SHP77 treated with DMSO at 0.1 percent for 48 hours (cell line): ENCODE results near the gene HERC4.
"Not testable (repeated sequence)": the region's sequence is repeated elsewhere in the genome, so short reads cannot be mapped to it uniquely, and the experiment has no call there.

Experiments
- DNase-seq: peaks from one replicate; lab custom pipeline; 2025; lab: John Stamatoyannopoulos, UW

The HERC4 gene

DNA sequence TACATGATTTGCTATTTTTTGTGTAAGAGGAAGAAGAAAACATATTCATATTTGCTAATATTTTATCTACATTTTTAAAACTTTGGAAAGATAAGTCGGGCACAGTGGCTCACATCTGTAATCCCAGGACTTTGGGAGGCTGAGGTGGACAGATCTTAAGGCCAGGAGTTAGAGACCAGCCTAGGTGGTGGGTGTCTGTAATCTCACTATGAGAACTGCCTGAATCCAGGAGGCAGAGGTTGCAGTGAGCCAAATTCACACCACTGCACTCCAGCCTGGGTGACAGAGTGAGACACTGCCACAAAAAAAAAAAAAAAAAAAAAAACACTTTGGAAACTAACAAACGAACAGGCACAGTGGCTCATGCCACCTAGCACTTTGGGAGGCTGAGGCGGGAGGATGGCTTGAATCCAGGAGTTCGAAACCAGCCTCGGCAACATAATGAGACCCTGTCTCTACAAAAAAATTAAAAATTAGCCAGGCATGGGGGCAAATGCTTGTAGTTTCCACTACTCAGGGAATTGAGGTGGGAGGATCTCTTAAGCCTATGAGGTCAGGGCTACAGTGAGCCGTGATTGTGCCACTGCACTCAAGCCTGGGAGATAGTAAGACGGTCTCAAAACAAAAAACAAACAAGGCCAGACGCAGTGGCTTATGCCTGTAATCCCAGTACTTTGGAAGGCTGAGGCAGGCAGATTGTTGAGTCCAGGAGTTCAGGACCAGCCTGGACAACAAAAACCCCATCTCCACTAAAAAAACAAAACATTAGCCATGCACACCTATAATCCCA is 25.6 kb downstream of the HERC4 start:
- DNase-seq = no peak

DNA sequence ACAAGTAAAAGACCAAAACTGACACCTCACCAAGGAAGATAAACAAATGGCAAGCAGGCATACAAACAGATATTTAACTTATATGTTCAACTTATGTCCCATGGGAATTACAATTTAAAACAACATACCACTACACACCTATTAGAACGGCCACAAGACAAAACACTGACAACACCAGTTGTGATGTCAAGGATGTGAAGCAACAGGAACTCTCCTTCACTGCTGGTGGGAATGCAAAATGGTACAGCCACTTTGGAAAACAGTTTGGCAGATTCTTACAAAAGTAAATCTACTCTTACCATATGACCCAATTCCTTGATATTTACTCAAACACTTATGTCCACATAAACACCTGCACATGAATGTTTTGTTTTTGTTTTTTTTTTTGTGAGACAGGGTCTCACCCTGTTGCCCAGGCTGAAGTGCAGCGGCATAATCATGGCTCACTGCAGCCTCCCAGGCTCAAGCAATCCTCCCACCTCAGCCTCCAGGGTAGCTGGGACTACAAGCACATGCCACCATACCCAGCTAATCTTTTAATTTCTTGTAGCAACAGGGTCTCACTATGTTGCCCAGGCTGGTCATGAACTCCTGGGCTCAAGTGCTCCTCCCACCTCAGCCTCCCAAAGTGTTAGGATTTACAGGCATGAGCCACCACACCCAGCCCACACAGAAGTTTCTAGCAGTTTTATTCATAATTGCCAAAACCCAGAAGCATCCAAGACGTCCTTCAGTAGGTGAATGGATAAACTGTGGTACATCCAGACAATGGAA is 27.3 kb downstream of the HERC4 start:
- DNase-seq = no peak

DNA sequence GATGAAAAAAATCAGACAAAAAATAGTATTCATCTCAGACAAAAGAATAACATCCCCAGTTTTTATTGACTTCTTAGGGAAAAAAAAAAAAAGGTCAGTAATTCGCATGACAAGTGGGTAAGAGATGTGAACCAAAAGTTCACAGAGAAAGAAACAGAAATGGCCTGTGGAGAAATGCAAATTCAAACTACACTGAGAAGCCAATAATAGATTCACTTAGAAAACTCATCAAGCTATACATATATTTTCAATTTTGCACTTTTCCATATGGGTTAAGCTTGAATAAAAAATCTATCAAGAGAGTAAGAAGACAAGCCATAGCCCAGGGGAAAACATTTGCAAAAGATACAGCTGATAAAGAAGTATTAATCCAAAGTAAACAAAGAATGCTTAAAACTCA is 28.0 kb downstream of the HERC4 start:
- DNase-seq = no peak

DNA sequence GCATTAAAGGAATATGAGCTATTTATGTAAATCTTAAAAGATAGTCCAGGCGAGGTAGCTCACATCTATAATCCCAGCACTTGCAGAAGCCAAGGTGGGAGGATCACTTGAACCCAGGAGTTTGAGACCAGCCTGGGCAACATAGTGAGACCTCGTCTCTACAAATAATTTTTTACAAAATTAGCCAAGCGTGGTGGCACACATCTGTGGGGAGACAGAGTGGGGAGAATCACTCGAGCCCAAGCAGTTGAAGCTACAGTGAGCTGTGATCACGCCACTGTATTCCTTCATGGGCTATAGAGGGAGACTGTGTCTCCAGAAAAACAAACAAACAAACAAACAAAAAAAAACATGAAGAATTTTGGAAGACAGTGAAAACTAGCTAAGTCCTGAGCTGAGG is 28.4 kb downstream of the HERC4 start:
- DNase-seq = no peak

DNA sequence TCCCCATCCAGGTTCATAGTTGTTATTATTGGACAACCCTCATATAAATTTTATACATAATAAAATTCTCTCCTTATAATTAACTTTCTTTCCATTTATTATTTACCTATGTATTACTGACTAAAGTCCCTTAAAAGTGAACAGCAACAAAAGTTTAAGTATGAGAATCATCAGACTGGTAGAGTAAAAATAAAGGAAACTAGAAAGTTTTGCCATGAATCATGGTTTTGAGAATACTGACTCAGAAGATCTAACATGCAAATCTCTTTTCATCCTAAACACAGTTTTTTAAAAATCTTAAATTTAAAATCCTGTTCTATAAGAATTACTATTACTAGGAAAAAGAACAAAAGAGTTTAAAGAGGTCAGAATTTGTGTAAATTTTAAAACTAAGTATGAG is 32.1 kb downstream of the HERC4 start:
- no peak for DNase-seq

DNA sequence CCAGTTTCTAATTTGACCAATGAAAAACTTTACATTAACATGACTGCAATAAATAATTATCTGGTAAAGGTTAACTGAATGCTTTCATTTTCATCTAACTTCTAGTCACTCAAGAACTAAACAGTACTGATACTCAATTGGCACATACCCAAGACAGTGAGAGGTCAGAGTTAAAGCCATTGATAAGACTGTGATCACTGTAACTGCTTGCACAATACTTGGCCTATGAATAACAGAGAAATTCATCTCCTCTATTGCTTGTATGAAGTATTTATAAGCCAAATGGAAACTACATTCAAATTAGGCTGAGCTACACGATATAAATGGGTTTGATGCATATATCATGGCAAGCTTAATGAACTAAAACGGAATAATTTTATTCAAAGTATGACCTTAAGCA is 43.0 kb downstream of the HERC4 start:
- DNase-seq = no peak

DNA sequence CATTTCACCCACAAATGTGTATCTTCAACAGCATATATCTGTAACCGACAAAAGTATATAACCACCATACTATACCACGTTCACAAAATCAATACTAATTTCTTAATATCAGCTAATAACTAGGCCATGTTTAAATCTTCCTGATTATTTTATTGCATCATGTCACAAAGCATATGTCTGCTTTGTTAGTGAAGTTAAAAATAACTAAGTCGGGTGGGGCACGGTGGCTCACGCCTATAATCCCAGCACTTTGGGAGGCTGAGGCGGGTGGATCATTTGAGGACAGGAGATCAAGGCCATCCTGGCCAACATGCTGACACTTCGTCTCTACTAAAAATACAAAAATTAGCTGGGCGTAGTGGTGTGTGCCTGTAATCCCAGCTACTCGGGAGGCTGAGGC is 47.7 kb downstream of the HERC4 start:
- no peak for DNase-seq

DNA sequence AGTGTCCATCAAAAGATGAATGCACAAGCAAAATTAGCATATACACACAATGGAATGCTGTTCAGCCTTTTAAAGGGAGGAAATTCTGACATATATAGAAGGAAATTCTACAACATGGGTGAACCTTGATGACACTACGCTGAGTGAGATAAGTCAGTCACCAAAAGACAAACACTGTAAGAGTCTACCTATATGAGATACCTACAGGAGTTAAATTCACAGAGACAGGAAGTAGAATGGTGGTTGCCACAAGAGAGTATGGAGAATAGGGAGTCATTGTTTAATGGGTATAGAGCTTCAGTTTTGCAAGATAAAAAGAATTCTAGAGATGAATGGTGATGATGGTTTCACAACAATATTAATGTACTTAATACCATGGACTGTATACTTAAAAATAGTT is 51.8 kb downstream of the HERC4 start:
- no peak for DNase-seq

DNA sequence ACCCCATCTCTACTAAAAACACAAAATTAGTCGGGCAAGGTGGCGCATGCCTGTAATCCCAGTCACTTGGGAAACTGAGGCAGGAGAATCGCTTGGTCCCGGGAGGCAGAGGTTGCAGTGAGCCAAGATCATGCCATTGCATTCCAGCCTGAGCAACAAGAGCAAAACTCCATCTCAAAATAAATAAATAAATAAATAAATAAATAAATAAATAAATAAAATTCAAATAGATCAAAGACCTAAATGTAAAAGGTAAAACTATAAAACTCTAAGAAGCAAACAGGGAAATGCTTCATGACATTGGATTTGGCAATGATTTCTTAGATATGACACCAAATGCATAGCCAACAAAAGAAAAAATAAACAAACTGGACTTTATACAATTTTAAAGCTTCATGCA is 52.8 kb downstream of the HERC4 start:
- DNase-seq = not testable (repeated sequence)

DNA sequence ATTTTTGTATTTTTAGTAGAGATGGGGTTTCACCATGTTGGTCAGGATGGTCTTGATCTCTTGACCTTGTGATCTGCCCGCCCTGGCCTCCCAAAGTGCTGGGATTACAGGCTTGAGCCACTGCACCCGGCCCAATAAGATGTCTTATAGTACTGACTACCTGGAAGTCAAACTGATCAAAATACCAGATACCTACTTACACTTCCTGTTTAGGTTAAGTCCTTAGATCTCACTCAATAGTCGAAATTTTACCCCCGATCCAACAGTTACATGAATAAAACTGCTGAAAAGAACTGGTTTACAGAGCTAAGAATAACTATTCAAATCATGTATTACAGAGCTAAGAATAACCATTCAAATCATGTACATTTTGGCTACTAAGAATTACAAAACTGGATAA is 58.6 kb downstream of the HERC4 start:
- not testable (repeated sequence) for DNase-seq

DNA sequence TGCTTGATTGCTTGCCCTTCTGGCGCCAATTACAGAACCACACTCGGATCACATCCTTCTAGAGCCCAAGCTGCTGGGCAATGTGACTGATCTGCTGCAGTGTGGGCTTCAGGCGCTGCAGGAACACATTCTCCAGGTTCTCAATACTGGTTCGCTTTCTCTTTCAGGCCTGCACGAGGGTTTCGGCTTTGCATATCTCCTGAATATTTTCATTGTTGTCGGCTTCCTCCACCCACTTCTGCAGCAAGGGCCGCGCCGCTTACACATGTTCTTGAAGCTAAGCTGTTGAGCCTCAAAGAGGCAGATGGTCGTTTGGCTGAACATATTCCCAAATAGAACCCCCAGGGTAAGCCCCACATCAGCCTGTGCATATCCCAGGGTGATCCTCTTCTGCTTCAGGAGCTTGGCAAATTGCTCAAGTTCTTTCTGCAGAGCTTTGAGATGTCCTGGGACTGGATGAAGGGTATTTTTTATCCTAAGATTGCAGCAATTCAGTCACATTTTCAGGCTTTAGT is 64.6 kb downstream of the HERC4 start:
- no peak for DNase-seq

DNA sequence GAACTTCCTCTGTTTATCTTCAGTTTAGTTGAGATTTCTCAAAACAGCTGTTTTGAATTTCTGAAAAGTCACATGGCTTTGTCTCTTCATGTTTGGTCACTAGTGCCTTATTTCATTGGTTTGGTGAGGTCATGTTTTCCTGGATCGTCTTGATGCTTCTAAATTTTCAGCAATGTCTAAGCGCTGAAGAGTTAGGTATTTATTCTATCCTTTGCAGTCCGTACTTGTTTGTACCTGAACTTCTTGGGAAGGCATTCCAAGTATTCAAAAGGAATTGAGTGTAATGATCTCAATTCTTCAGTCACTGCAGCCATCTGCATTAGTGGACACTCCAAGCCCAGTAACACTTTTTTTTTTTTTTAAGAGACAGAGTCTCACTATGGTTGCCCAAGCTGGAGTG is 67.7 kb downstream of the HERC4 start:
- DNase-seq = no peak

DNA sequence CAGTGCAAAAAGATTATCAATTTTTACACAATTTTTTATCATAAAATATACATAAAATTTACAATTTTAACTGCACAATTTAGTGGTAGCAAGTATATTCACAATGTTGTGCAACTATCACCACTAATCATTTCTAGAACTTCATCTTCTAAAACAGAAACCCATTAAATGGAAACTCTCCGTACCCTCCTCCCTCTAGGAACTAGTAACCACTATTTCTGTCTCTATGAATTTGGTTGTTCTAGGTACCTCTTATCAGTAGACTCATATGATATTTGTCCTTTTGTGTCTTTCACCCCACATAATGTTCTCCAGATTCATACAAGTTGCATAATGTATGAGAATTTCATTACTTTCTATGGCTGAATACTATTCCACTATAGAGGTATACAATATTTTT is 73.5 kb downstream of the HERC4 start:
- DNase-seq = no peak

DNA sequence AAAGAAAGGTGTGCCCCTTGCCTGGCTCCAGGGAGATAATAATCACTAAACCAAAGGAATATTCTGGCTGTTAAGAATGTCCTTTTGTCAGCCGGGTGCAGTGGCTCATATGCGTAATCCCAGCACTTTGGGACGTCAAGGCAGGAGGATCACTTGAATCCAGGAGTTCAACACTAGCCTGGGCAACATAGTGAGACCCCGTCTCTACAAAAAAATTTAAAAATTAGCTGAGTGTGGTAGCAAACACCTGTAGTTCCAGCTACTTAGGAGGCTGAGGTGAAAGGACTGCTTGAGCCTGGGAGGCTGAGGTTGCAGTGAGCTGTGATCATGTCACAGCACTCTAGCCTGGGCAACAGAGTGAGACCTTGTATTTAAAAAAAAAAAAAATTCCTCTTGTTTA is 74.1 kb downstream of the HERC4 start:
- DNase-seq = no peak

DNA sequence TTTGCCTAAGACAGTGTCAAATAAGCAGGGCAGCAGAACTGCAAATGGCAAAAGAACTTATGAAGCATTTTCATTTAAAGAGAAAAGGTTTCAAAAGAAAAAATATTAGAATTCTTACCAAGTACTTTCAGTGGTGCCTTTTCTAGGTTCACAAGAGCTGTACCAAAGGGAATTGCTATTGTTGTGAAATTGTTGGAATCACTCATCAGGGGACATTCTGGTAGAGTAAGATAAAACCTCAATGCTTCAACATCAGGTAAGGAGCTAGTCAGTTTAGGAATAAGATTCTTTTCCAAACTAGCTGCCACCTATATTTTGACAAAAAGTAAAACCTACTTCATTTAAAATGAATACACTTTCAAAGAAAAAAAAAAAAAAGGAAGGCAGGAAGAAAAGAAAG is 85.0 kb downstream of the HERC4 start:
- DNase-seq = no peak

DNA sequence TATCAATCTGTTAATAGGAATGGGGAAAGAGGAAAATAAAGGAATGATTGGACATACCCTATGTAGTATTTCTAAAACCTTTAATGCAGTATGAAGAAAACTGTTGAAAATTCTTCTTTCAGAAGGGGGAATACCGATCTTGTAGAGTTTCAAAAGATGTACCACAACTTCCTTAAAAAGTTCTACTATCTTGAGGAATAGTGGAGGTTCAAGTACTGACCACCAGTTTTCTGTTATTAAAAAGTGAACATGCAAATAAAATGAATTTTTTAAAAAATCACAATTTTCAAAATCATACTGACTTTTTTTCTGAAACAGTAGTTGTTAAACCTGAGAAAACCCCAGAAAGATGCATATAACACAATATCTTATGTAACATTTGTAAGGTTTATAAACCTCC is 86.5 kb downstream of the HERC4 start:
- no peak for DNase-seq

DNA sequence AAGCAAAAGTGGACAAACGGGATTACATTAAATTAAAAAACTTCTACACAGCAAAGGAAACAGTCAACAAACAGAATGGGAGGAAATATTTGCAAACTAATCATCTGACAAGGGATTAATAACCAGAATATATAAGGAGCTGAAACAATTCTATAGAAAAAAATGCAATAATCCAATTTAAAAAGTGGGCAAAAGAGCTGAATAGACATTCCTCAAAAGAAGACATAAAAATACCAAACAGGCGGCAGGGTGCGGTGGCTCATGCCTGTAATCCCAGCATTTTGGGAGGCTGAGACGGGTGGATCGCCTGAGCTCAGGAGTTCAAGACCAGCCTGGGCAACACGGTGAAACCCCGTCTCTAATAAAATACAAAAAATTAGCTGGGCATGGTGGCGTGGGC is 92.5 kb downstream of the HERC4 start:
- not testable (repeated sequence) for DNase-seq

DNA sequence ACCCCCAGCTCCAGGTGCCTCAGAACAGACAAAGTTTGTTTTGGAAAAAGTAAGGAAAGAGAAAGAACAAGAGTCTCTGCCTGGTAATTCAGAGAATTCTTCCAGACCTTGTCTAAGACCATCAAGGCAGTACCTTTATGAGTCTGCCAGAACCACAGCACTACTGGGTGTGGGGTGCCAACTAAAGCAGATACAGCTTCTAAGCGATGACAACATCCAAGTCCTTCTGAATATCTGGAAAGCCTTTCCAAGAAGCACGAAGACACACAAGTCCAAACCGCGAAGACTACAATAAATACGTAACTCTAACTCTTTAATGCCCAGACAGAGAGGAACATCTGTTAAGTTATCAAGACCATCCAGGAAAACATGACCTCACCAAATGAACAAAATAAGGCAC is 96.3 kb downstream of the HERC4 start:
- no peak for DNase-seq

DNA sequence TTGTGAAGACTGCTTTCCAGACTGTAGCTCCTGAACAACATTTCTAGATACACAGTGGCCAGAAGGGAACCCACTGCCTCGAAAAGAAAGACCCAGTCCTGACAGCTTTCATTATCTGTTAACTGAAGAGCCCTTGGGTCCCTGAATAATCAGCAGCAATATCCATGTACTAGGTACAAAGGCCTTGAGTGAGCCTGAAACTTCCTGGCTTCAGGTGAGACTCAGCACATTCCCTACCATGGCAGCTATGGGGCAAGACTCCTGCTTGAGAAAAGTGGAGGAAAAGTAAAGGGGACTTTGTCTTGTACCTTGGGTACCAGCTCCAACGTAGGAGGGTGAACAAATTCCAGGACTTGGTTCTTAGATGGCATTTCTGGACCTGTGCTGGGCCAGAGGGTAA is 97.8 kb downstream of the HERC4 start:
- DNase-seq = no peak

DNA sequence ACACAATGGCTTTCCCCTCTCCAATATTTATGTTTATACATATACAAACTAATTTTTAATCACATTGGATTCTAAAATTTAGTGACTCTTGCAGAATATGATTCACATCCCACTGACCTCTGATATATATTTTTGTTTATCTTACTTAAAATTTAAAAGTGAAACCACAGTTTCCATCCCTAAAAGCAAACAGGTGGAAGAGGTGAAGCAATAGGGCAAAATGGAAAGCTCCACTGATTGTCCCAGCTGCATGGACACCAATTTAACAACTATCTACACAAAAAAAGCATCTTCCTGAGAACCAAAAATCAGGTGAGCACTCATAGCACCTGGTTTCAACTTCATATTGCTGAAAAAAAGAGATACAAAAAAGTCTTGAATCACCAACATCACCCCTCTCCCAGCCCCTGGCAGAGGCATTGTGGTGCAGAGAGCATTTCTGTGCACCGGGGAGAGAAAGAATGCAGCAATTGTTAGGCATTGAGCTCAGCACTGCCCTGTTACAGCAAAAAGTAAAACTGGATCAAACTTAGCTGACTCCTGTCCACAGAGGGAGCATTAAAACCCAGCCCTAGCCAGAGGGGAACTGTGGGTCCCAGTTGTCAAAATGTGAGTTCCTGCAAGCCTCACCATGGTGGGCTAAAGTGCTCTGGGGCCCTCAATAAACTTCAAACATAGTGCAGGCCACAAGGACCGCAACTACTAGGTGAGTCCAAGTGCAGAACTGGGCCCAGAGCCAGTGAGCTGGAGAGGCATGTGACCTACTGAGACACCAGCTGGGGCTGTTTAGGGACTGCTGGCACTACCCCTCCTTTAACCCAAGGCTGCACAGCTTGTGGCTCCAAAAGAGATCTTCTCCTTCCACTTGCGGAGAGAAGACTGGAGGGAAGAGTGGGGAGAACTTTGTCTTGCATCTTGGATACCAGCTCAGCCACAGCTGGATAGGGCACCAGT is 98.5 kb downstream of the HERC4 start:
- no peak for DNase-seq

DNA sequence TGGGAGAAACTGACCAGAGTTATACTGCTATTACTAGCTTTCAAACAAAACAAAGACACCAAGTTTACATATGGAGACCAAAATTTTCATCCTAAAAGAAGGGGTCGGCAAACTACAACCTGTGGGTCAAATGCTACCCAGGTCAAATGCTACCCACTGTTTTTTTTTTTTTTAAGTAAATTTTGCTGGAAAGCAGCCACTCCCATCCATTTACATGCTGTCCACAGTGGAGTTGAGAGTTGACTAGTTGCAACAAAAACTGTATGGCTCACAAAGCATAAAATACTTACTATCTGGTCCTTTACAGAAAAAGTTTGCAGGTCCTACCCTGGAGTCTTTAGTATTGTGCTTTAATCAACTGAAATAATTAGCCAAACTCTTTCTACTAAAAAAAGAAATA is 99.2 kb downstream of the HERC4 start:
- no peak for DNase-seq

DNA sequence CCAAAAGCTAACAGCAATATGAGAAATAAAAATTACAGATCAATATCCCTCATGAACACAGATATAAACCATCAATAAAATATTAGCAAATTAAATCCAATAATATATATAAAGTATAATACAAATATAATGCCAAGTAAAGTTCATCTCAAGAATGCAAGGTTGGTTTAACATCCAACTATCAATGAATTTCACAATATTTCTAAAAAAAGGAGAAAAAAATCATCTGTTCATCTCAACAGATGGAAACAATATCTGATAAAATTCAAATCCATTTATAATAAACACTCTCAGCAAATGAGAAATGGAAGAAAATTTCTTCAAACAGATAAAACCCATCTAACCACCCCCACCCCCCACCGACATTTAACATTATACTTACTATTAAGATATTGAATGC is 103.8 kb downstream of the HERC4 start:
- DNase-seq = no peak
